Dedifferentiated amniotic fluid mesenchymal stem cell (primary cell): ENCODE results near the gene PKLR.
"Not testable (repeated sequence)": the region's sequence is repeated elsewhere in the genome, so short reads cannot be mapped to it uniquely, and the experiment has no call there.

Experiments used
- DNase-seq: peaks from one replicate; pipeline ENCODE4 v3.0.0-alpha.2; 2016; ENCODE audit errors: extremely low spot score

Gene PKLR

GRCh38 chr1:155255243-155256007, 45.8 kb downstream of the PKLR start, which contains the start of gene ENTREP3:
Gene ENTREP3, minus strand, starts transcription at chr1:155255483. Its CDS starts 606 bp downstream, at chr1:155254877.
- peak; percentile 65 for DNase-seq

- no peak for DNase-seq
These were observed 46.5 kb downstream of the PKLR start for GRCh38 chr1:155254714-155255242.

- no peak for DNase-seq
These were observed 47.0 kb downstream of the PKLR start for GRCh38 chr1:155254228-155254713.

- DNase-seq: no peak
These were observed 47.4 kb downstream of the PKLR start for GRCh38 chr1:155253797-155254196.

- no peak for DNase-seq
These were observed 48.0 kb downstream of the PKLR start for GRCh38 chr1:155253208-155253607.

GRCh38 chr1:155251566-155251965, 49.7 kb downstream of the PKLR start:
- no peak for DNase-seq

- peak; percentile 90 for DNase-seq
These were observed 50.4 kb downstream of the PKLR start for GRCh38 chr1:155250633-155251449.

- no peak for DNase-seq
These were observed 51.0 kb downstream of the PKLR start for GRCh38 chr1:155250246-155250632.

GRCh38 chr1:155247667-155248553, 53.3 kb downstream of the PKLR start:
- no peak for DNase-seq

GRCh38 chr1:155246796-155247195, 54.4 kb downstream of the PKLR start:
- DNase-seq: not testable (repeated sequence)

- DNase-seq: no peak
These were observed 56.1 kb downstream of the PKLR start for GRCh38 chr1:155245163-155245524.

GRCh38 chr1:155244368-155245162, 56.7 kb downstream of the PKLR start:
- peak; percentile 99 for DNase-seq

- no peak for DNase-seq
These were observed 58.4 kb downstream of the PKLR start for GRCh38 chr1:155242805-155243358.

GRCh38 chr1:155241841-155242264, 59.4 kb downstream of the PKLR start:
- DNase-seq: no peak

- peak; percentile 82 for DNase-seq
These were observed 60.1 kb downstream of the PKLR start for GRCh38 chr1:155241069-155241679.
